Panc1 (cell line): ENCODE data around the gene CAPS2.

Experiments used
- CTCF ChIP-seq: fragments of 450-650 bp; IDR thresholded peaks from 2 replicates; pipeline ENCODE4 v1.5.1; 2017; ENCODE audit warnings: mild to moderate bottlenecking
- REST ChIP-seq, 2 experiments: IDR thresholded peaks; 2 replicates each; pipeline ENCODE4 v1.6.1; 2011 to 2012; ENCODE audit warnings: low read depth in 2 of 2, control low read depth in 1 of 2, low read length in 1 of 2, mild to moderate bottlenecking in 1 of 2, moderate library complexity in 1 of 2; ENCODE audit not compliant: insufficient read depth in 1 of 2

- TF ChIP-seq CTCF (no peak), REST (IDR thresholded peaks at IDR 0.05; ENCODE audit: insufficient read depth in 1 of 2, low read depth in 2 of 2, low read length in 1 of 2) (no peak)
Observed at GRCh38 chr12:75341873-75342272, 11.7 kb upstream of the CAPS2 start.
